H9 (cell line): ENCODE measurements around the gene KCTD20. TPM values are rescaled to one million over a fixed set of nuclear protein-coding genes. Genes with fewer than 3 reads are reported as not detected.

Experiments used
- DNase-seq: peaks from one replicate; pipeline ENCODE4 v3.0.0-alpha.2; 2017
- H2AFZ ChIP-seq: one replicate; pipeline ENCODE4 v1.6.1; 2013; ENCODE audit warnings: mild to moderate bottlenecking, low read length, control low read depth, moderate library complexity
- H2AK5ac ChIP-seq: 2 replicates; pipeline ENCODE4 v1.6.1; 2013; ENCODE audit warnings: low read length, control low read depth, mixed read lengths; ENCODE audit not compliant: insufficient read length
- H2BK120ac ChIP-seq: one replicate; pipeline ENCODE4 v1.6.1; 2013; ENCODE audit warnings: low read depth, mild to moderate bottlenecking, low read length, control low read depth, inconsistent platforms; ENCODE audit not compliant: poor library complexity, severe bottlenecking
- H2BK12ac ChIP-seq: 2 replicates; pipeline ENCODE4 v1.6.1; 2013; ENCODE audit warnings: low read length, control low read depth, mixed read lengths, low read depth; ENCODE audit not compliant: insufficient read length
- H2BK15ac ChIP-seq: 2 replicates; pipeline ENCODE4 v1.6.1; 2013; ENCODE audit warnings: low read depth, low read length, control low read depth
- H2BK20ac ChIP-seq: one replicate; pipeline ENCODE4 v1.6.1; 2013; ENCODE audit warnings: low read depth, mild to moderate bottlenecking, low read length, control low read depth, inconsistent platforms; ENCODE audit not compliant: poor library complexity, severe bottlenecking
- H2BK5ac ChIP-seq: 2 replicates; pipeline ENCODE4 v1.6.1; 2013; ENCODE audit warnings: low read length, control low read depth, mixed read lengths; ENCODE audit not compliant: insufficient read length
- H3K14ac ChIP-seq: 2 replicates; pipeline ENCODE4 v1.6.1; 2013; ENCODE audit warnings: low read length, control low read depth; ENCODE audit not compliant: insufficient read depth
- H3K18ac ChIP-seq: 2 replicates; pipeline ENCODE4 v1.6.1; 2013; ENCODE audit warnings: low read depth, mild to moderate bottlenecking, mixed read lengths, low read length, control low read depth; ENCODE audit not compliant: insufficient read length
- H3K23ac ChIP-seq: 2 replicates; pipeline ENCODE4 v1.6.1; 2013; ENCODE audit warnings: low read length, control low read depth, mixed read lengths, low read depth; ENCODE audit not compliant: insufficient read length
- H3K23me2 ChIP-seq: 2 replicates; pipeline ENCODE4 v1.6.1; 2013; ENCODE audit warnings: low read depth, mild to moderate bottlenecking, mixed read lengths, low read length, control low read depth; ENCODE audit not compliant: insufficient read length, poor library complexity, severe bottlenecking
- H3K27ac ChIP-seq: 2 replicates; pipeline ENCODE4 v1.5.1; 2013; ENCODE audit warnings: low read length, control low read depth, mixed read lengths, low read depth; ENCODE audit not compliant: insufficient read length
- H3K27me3 ChIP-seq: 2 replicates; pipeline ENCODE4 v1.6.1; 2013; ENCODE audit warnings: low read length, control low read depth, inconsistent platforms; ENCODE audit not compliant: insufficient read depth
- H3K4ac ChIP-seq: 2 replicates; pipeline ENCODE4 v1.6.1; 2013; ENCODE audit warnings: low read depth, mild to moderate bottlenecking, control low read depth, inconsistent platforms, low read length, moderate library complexity
- H3K4me1 ChIP-seq: 2 replicates; pipeline ENCODE4 v1.6.1; 2013; ENCODE audit warnings: low read length, control low read depth, inconsistent platforms; ENCODE audit not compliant: insufficient read depth
- H3K4me2 ChIP-seq: 2 replicates; pipeline ENCODE4 v1.6.1; 2013; ENCODE audit warnings: low read length, control low read depth, mixed read lengths; ENCODE audit not compliant: insufficient read length, insufficient read depth
- H3K56ac ChIP-seq: 2 replicates; pipeline ENCODE4 v1.6.1; 2013; ENCODE audit warnings: low read depth, mild to moderate bottlenecking, mixed read lengths, low read length, control low read depth; ENCODE audit not compliant: insufficient read length
- H3K79me1 ChIP-seq: 2 replicates; pipeline ENCODE4 v1.6.1; 2013; ENCODE audit warnings: low read depth, mild to moderate bottlenecking, moderate library complexity, low read length, control low read depth, inconsistent platforms; ENCODE audit not compliant: insufficient read depth, poor library complexity, severe bottlenecking
- H3K79me2 ChIP-seq: 2 replicates; pipeline ENCODE4 v1.6.1; 2013; ENCODE audit warnings: low read length, control low read depth, inconsistent platforms; ENCODE audit not compliant: insufficient read depth
- H3K9ac ChIP-seq: 2 replicates; pipeline ENCODE4 v1.6.1; 2013; ENCODE audit warnings: low read length, control low read depth, mixed read lengths; ENCODE audit not compliant: insufficient read length; ENCODE audit errors: extremely low read depth
- H3K9me3 ChIP-seq: one replicate; pipeline ENCODE4 v1.6.1; 2013; ENCODE audit warnings: low read depth, low read length, inconsistent platforms; ENCODE audit not compliant: control insufficient read depth
- H3T11ph ChIP-seq: one replicate; pipeline ENCODE4 v1.6.1; 2013; ENCODE audit warnings: mild to moderate bottlenecking, low read length, control low read depth, inconsistent platforms
- H4K20me1 ChIP-seq: one replicate; pipeline ENCODE4 v1.6.1; 2013; ENCODE audit not compliant: control insufficient read depth, insufficient read length, insufficient read depth
- H4K5ac ChIP-seq: 2 replicates; pipeline ENCODE4 v1.6.1; 2013; ENCODE audit warnings: low read depth, mild to moderate bottlenecking, mixed read lengths, low read length, control low read depth; ENCODE audit not compliant: insufficient read length
- H4K8ac ChIP-seq: replicated peaks from 2 replicates; pipeline ENCODE4 v1.6.1; 2013; ENCODE audit warnings: low read length, control low read depth, mixed read lengths, low read depth; ENCODE audit not compliant: insufficient read length
- H4K91ac ChIP-seq: 2 replicates; pipeline ENCODE4 v1.6.1; 2013; ENCODE audit warnings: low read depth, mild to moderate bottlenecking, moderate library complexity, mixed read lengths, low read length, control low read depth; ENCODE audit not compliant: insufficient read length
- H3K27ac Mint-ChIP-seq, 3 experiments: 2 replicates in 2 of 3; 3 replicates in 1 of 3; pipeline ENCODE4 v1.8.0; 2020 to 2021; ENCODE audit warnings: mixed read lengths in 3 of 3, mild to moderate bottlenecking in 1 of 3, moderate library complexity in 1 of 3
- H3K27me3 Mint-ChIP-seq: 2 replicates; pipeline ENCODE4 v1.8.0; 2021; ENCODE audit warnings: low read depth, mild to moderate bottlenecking, moderate library complexity, mixed read lengths
- H3K36me3 Mint-ChIP-seq, 3 experiments: 2 replicates in 2 of 3; 3 replicates in 1 of 3; pipeline ENCODE4 v1.8.0; 2020 to 2021; ENCODE audit warnings: low read depth in 3 of 3, mixed read lengths in 3 of 3; ENCODE audit not compliant: insufficient read depth in 1 of 3
- H3K4me1 Mint-ChIP-seq, 2 experiments: 2 replicates each; pipeline ENCODE4 v1.8.0; 2020; ENCODE audit warnings: mixed read lengths in 2 of 2
- H3K4me3 Mint-ChIP-seq, 2 experiments: 2 replicates in 1 of 2; 3 replicates in 1 of 2; pipeline ENCODE4 v1.8.0; 2020 to 2021; ENCODE audit warnings: mild to moderate bottlenecking in 2 of 2, mixed read lengths in 2 of 2, moderate library complexity in 1 of 2
- H3K9me3 Mint-ChIP-seq, 2 experiments: 2 replicates in 1 of 2; 3 replicates in 1 of 2; pipeline ENCODE4 v1.8.0; 2020; ENCODE audit warnings: mild to moderate bottlenecking in 2 of 2, mixed read lengths in 2 of 2, moderate library complexity in 1 of 2
- CTCF ChIP-seq: fragments of 200-600 bp; sonication (generic); conservative IDR thresholded peaks from 3 replicates; pipeline ENCODE4 v1.8.0; 2021; ENCODE audit warnings: antibody characterized with exemption, mild to moderate bottlenecking
- WGBS: extraction: QIAGEN DNeasy Blood & Tissue Kit; methylation state at CpG from one replicate; pipeline ENCODE4 v1.1.7; 2013; ENCODE audit warnings: missing lambda C conversion rate, low lambda C conversion rate, mixed read lengths; ENCODE audit not compliant: insufficient read length; ENCODE audit errors: extremely low coverage; 5-methylcytosine and 5-hydroxymethylcytosine counted together
- total RNA-seq: library from RNA; stranded (reverse); gene quantifications from 2 replicates; pipeline ENCODE4 v1.2.1, GENCODE V29; 2021

KCTD20 gene
- total RNA-seq, 1 experiment from 2014 or later = 22.6 TPM

GRCh38 chr6:36413489-36414480, 29.0 kb upstream of the KCTD20 start:
- Histone ChIP-seq H3K9ac (no peak overlapping the region), H4K5ac (no peak overlapping the region), H3K27ac (no peak overlapping the region), H3K4me2 (no peak overlapping the region), H2BK5ac (no peak overlapping the region), H4K91ac (no peak overlapping the region), H3K23me2 (no peaks in the 10 kb centered on the region), H3K14ac (no peak overlapping the region), H3K4ac (no peak overlapping the region), H2BK20ac (no peak overlapping the region), H3K9me3 (no peaks in the 10 kb centered on the region), H3K79me2 (no peaks in the 10 kb centered on the region), H3K4me1 (no peaks in the 10 kb centered on the region), H2AFZ (no peak overlapping the region), H2BK15ac (no peak overlapping the region), H4K8ac (no peak overlapping the region), H4K20me1 (no peaks in the 10 kb centered on the region), H3K23ac (no peak overlapping the region), H3K27me3 (no peaks in the 10 kb centered on the region), H2BK120ac (no peak overlapping the region), H2BK12ac (no peak overlapping the region), H3K79me1 (no peaks in the 10 kb centered on the region), H3T11ph (no peak overlapping the region), H2AK5ac (no peak overlapping the region), H3K56ac (no peak overlapping the region), H3K18ac (no peak overlapping the region)
- no peak overlapping the region for H3K4me3 Mint-ChIP-seq
- no peak for DNase-seq
- TF ChIP-seq CTCF = no peak
- H3K27me3 Mint-ChIP-seq = no peaks in the 10 kb centered on the region; the same call in none of the 2 replicates
- H3K9me3 Mint-ChIP-seq = peaks cover 8 to 9% of the 10 kb centered on the region in 2 experiments
- H3K36me3 Mint-ChIP-seq = peaks cover 0 to 5% (median 0%) of the 10 kb centered on the region in 3 experiments; a peak in 3 of 7 replicates
- no peaks in the 10 kb centered on the region for H3K4me1 Mint-ChIP-seq
- H3K27ac Mint-ChIP-seq = no peak overlapping the region
- no CpG with 5 or more reads among the region's 4 CpGs for WGBS
